ENCODE measurements around the gene KCNK1.

- TF ChIP-seq CTCF (IDR thresholded peaks at IDR 0.05) (no peak), POLR2A (IDR thresholded peaks at IDR 0.05) (no peak)
These were observed 42.8 kb downstream of the KCNK1 start for GRCh38 chr1:233656687-233657086.
